Measurements from ENCODE around the gene PACS2.

DNA sequence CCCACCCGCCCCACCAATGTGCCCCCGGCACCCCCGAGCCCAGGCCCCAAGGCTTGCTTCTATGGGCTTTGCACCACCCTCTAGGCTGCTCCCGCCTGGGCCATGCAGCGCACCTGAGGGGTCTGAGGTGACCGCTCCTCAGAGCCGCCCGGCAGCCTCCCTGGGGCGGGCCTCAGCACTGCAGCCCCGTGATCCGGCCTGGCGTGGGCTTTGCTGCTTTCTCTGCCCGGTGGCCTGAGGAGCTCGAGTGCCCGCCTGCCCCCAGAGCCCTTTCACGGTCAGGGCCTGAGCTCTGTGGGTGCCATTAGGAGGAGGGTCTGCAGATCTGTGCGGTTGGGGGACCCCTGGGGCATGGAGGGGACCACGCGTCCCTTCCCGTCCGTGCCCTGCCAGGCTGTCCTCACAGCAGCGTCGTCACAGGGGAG is 111.3 kb downstream of the PACS2 start:
- TF ChIP-seq CTCF (IDR thresholded peaks at IDR 0.05) (no peak), POLR2A (IDR thresholded peaks at IDR 0.05) (no peak)

Data from breast epithelium (tissue), 3 donors.